ENCODE results near the gene TARM1.

DNA sequence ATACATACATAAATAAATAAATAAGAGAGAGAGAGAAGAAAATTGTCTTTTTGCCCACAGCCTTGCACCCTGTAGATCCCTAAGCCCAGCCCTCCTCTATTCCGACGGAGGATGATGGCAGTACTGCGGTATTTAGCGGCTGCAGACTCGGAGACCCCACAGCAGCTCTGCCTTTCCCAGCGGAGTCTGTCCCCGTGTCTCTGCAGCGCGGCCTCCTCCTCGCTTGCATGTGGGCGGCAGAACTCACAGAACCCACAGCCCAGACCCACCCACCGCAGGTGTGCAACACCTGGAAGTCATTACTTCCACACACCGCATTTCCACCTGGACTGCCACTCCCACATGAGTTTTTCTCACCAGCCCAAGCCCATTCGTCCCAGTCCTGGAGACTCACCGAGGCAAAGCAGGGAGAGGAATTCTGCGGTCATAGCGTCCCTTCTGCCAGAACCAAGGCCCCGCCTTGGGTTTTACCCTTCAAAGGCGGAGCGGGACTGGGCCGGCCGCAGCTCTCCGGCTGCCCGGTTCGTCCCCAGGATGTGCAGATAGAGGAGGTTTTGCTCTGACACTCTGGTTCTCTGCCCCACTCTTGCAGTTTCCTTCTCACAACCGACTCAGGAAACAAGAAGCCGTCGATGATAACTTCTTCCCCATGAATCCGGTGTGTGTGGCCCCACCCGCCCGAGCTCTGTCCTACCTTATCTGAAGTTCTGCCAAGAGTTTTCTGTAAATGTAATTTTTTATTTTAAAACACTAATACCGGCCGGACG is 17.6 kb downstream of the TARM1 start, which contains the start of gene VSTM1:
- TF ChIP-seq POLR2A (IDR thresholded peaks at IDR 0.05; ENCODE audit: control extremely low read depth in 1 of 2, low read depth in 2 of 2, low read length in 2 of 2): no peak
- TF ChIP-seq KDM1A (IDR thresholded peaks at IDR 0.05; ENCODE audit: borderline replicate concordance, low read length): no peak
- no peak for TF ChIP-seq CREB1 (IDR thresholded peaks at IDR 0.05)
- TF ChIP-seq, protein P1, sequence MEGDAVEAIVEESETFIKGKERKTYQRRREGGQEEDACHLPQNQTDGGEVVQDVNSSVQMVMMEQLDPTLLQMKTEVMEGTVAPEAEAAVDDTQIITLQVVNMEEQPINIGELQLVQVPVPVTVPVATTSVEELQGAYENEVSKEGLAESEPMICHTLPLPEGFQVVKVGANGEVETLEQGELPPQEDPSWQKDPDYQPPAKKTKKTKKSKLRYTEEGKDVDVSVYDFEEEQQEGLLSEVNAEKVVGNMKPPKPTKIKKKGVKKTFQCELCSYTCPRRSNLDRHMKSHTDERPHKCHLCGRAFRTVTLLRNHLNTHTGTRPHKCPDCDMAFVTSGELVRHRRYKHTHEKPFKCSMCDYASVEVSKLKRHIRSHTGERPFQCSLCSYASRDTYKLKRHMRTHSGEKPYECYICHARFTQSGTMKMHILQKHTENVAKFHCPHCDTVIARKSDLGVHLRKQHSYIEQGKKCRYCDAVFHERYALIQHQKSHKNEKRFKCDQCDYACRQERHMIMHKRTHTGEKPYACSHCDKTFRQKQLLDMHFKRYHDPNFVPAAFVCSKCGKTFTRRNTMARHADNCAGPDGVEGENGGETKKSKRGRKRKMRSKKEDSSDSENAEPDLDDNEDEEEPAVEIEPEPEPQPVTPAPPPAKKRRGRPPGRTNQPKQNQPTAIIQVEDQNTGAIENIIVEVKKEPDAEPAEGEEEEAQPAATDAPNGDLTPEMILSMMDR (IDR thresholded peaks at IDR 0.05; ENCODE audit: control extremely low read depth in 1 of 3, insufficient read depth in 1 of 3, low read depth in 1 of 3, low read length in 3 of 3): no peak
- TF ChIP-seq SP1 (IDR thresholded peaks at IDR 0.05; ENCODE audit: low read depth, low read length): no peak
- TF ChIP-seq, protein P2, sequence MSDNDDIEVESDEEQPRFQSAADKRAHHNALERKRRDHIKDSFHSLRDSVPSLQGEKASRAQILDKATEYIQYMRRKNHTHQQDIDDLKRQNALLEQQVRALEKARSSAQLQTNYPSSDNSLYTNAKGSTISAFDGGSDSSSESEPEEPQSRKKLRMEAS (IDR thresholded peaks at IDR 0.05): no peak
- no peak for TF ChIP-seq POLR2AphosphoS5 (IDR thresholded peaks at IDR 0.05; ENCODE audit: low read depth, low read length)
- no peak for TF ChIP-seq YY1 (IDR thresholded peaks at IDR 0.05; ENCODE audit: low read depth, low read length)
- TF ChIP-seq TCF12 (IDR thresholded peaks at IDR 0.05; ENCODE audit: low read depth, low read length): no peak
- TF ChIP-seq JUND (IDR thresholded peaks at IDR 0.05; ENCODE audit: low read length): no peak
